GM18505 (cell line): ENCODE measurements around the gene POMGNT2.

ENCODE experiments used
- ATAC-seq: cut with Tn5 transposase; IDR thresholded peaks from one replicate; pipeline ENCODE4 v1.9.1; 2021; ENCODE audit not compliant: unreplicated experiment
- POLR2A ChIP-seq: IDR thresholded peaks from 4 replicates; pipeline ENCODE4 v1.6.1; 2011; ENCODE audit warnings: borderline replicate concordance; ENCODE audit not compliant: insufficient read depth, insufficient read length; ENCODE audit errors: extremely low read depth

Gene POMGNT2

DNA sequence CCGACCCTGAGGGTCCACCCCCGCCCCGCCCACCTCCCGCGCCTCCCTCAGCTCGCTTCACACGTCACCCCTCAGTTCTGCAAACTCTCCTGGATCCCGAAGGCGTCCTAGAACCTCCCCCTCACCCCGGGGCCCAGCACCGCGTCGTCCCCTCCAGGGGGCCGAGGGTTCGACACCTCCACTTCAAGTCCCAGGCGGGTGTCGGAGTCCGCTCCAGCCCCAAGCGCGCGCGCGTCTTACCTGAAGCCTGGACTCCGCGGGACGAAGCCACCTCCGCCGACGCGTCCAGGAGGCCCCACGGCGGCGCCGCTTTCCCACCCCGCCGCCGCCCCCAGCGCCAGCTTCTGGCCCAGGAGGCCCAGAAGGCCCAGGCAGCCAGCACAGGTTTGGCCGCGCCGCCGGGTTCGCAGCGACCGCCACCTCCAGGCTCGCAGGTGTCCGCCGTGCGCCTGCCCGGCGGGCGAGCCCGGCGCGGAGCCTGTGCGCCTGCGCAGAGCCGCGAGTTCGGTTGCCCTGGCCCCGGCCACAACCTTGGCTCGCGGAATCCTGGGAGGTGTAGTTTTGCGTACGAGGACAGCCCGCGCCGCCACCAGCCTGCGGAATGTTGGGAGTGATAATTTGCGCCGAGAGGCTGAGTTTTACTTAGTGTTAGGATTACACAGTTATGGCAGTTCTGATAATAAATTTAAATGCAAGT is at the start of gene POMGNT2:
POMGNT2 (minus strand) TSS at position 484 of the 697 bp plus-strand sequence. CDS start 24,648 bp downstream, outside the sequence.
- ATAC-seq = peak; percentile 88
- no peak for TF ChIP-seq POLR2A

GRCh38 chr3:43154980-43155379 is 49.1 kb upstream of the POMGNT2 start:
- ATAC-seq = no peak
- TF ChIP-seq POLR2A = no peak

DNA sequence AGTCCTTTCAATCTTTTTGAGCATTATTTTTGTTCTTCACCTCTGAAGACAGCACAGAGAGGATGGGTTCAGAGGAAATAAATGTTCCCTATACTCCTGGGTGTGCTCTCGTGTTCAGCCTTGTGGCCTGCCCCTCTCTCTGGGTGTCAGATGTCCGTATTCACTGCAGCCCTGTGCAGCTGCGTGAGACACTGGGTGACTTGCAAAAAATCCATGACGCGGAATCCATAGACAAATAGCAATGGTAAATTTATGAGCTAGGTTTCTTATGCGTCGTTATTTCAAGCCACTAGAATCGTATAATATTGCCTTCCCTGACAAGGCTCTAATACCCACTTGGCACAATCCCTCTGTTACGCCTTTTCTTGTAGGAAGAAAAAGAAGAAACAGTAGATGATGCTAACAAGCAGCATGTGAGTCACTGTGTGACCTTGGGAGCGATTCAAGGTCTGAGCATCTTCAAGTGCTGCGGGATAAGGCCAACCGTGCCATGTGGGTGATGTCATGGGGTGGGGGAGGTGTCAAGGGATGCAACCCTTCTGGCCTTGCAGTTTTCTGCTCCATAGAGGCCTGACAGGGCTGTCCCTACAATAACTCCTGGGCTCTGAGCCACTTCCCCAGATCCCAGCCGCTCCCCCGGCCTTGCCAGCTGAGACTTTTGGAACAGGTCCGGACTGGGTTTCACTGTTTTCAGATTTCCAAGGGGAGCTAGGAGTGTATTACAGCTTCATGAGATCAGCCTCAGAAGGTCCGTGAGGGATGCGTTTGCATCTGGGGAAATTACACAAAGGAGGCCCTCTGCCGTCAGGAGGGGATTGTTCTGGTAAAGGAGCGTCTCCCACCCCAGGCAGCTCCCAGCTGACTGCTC is 47.6 kb upstream of the POMGNT2 start:
- ATAC-seq = no peak
- no peak for TF ChIP-seq POLR2A

DNA sequence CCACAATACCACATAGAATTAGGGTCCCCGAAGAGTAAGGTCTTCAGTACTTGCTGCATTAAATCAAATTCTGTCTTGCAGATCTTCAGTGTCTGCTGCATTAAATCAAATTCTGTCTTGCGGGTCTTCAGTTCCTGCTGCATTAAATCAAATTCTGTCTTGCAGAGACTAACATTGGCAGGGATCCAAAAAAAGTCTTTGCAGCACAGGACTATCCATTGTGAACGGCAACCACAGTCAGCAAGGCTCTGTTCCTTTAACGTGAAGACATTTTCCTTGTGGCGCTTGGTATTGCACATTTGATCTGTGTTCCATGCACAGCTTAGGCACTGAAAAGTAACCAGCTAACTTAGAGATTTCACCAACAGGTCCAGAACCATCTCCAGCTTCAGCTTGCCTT is 46.8 kb upstream of the POMGNT2 start:
- no peak for ATAC-seq
- no peak for TF ChIP-seq POLR2A

DNA sequence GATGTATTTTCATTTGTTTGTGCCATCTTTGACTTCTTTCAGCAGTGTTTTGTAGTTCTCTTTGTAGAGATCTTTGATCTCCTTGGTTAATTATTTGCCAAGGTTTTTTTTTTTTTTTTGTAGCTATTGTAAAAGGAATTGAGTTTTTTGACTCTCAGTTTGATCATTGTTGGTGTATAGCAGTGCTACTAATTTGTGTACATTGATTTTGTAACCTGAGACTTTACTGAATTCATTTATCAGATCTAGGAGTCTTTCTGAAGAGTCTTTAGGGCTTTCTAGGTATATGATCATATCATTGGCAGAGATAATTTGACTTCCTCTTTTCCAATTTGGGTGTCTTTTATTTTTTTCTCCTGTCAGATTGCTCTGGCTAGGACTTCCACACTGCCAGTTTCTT is 42.2 kb upstream of the POMGNT2 start:
- no peak for TF ChIP-seq POLR2A
- ATAC-seq = no peak

- no peak for ATAC-seq
- no peak for TF ChIP-seq POLR2A
Observed at GRCh38 chr3:43146599-43146998, 40.7 kb upstream of the POMGNT2 start.

GRCh38 chr3:43144761-43145490 is 39.0 kb upstream of the POMGNT2 start:
- no peak for ATAC-seq
- TF ChIP-seq POLR2A = no peak

DNA sequence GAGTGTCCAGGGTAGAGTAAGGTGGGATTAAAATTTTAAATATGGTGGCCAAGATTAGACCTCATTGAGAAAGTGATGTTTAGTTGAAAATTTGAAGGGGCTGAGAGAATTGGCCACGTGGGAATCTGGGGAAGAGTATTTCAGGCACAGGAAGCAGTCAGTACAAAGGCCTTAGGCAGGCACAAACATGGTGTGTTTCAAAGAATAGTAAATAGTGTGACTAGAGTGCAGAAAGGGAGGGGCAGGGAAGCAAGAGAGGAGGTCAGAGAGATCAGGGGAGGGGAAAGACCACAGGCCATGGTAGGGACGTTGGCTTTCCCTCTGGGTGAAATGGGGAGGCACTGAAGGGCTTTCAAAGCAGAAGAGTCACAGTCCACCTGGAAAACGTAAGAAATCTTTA is 36.6 kb upstream of the POMGNT2 start:
- TF ChIP-seq POLR2A = no peak

DNA sequence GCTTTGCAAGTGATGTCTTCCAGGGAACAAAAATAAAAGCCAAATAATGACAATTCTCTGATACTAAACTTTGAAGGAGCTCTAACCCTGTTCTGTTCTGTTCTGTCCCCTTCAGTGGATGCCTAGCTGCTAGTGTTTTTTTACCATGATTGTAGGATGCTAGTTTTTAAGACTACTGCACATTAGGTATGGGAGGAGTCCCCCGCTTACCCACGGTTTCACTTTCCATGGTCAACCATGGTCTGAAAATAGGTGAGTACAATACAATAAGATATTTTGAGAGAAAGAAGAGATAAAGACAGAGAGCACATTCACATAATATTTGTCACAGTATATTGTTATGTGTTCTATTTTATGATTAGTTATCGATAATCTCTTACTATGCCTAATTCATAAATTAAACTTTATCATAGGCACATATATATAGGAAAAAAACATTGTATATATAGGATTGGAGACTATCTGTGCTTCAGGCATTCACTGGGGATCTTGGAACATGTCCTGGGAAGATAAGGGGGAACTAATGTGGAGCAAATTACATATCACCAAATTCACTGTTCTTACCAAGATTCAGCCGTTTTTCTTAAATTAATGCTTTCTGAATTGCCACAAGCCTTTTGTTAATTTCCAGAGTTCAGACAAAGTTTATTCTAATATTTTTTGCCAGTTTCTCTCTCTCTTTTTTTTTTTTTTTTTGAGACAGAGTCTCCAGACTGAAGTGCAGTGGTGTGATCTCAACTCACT is 32.8 kb upstream of the POMGNT2 start:
- no peak for ATAC-seq

More for the DNA sequence above, 36.6 kb upstream of the POMGNT2 start:
- no peak for ATAC-seq

GRCh38 chr3:43132870-43133636 is 27.2 kb upstream of the POMGNT2 start:
- ATAC-seq = no peak
- no peak for TF ChIP-seq POLR2A

More for the DNA sequence above, 32.8 kb upstream of the POMGNT2 start:
- no peak for TF ChIP-seq POLR2A

DNA sequence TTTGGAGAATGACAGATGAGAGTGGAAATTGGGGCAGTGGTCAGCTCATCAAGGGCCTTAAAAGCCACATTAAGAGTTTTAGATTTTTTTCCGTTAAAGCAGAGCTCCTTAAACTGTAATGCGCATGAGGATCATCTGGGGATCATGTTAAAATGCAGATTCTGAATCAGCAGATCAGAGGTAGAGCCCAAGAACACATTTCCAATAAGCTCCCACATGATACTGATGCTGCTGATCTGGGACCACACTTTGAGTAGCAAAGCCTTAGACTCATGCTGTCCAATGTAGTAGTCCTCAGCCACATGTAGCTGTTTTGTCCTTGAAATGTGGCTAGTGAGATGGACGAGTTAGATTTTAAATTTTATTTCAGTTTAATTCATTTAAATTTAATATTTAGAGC is 26.3 kb upstream of the POMGNT2 start:
- ATAC-seq = no peak
- TF ChIP-seq POLR2A = no peak

DNA sequence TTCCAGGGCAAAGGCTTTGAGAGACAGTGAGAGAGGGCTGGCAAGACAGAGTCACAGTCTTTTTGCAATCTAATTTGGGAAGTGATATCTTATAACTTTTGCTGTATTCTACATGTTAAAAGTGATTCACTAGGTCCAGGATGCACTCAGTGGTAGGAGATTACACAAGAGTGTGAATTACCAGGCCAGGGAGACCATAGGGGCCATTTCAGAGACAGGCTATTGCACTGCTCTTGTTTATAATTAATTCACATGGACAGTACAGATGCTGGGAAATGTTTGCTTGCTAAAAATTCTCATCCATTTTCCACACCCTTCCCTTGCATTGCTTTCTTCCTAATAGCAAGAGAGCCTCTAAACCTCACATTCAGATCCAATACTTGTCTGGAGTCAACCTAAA is 22.6 kb upstream of the POMGNT2 start:
- TF ChIP-seq POLR2A = no peak
- ATAC-seq = no peak
